Adrenal gland (tissue), 5 donors: ENCODE measurements around the gene CCKAR.

Experiments used
- POLR2A ChIP-seq, 2 donors: fragments of 450-650 bp; IDR thresholded peaks; one replicate each; pipeline ENCODE4 v1.6.1; 2017; ENCODE audit warnings: antibody characterized with exemption in 2 of 2, mild to moderate bottlenecking in 2 of 2, moderate library complexity in 1 of 2
- TF ChIP-seq, protein P1 (sequence below), 6 experiments: fragments of 450-650 bp in 4 of 6; fragments of 200-600 bp in 2 of 6; sonication (generic) in 1 of 6; IDR thresholded peaks; 1 replicate in 5 of 6; 2 replicates in 1 of 6; pipeline versions ENCODE4 v1.5.1 to v1.8.0; 2016 to 2021; ENCODE audit warnings: antibody characterized with exemption in 6 of 6, mild to moderate bottlenecking in 2 of 6, moderate library complexity in 1 of 6
- donor health status: DM: no; HTN: no; CAD: no.

DNA sequence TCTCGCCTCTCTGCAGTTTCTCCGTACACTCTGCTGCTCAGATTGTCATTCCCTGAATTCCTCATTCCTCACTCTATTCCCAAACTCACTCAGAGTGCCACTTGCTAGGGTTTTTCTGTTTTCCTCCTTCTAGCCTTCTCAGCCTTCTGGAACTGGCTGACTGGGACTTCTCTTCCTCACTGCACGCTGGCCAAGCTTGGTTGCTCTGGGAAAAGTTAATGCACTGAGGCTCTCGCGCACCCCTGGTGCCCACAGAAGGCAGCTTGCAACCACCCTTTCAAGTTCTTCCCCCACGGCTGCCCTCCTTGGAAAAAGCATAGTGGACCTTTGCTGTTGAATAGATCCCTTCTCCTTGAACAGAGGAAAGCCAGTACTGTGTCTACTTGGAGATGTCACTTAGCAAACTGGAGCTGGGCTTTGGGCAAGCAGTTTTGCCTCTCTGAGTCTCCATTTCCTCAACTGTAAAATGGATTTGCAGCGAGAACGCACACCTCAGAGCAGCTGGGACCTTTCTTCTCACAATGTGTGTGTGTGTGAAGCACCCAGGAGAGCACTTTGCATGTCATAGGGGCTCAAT lies 6.0 kb upstream of the CCKAR start:
- TF ChIP-seq, protein P1, sequence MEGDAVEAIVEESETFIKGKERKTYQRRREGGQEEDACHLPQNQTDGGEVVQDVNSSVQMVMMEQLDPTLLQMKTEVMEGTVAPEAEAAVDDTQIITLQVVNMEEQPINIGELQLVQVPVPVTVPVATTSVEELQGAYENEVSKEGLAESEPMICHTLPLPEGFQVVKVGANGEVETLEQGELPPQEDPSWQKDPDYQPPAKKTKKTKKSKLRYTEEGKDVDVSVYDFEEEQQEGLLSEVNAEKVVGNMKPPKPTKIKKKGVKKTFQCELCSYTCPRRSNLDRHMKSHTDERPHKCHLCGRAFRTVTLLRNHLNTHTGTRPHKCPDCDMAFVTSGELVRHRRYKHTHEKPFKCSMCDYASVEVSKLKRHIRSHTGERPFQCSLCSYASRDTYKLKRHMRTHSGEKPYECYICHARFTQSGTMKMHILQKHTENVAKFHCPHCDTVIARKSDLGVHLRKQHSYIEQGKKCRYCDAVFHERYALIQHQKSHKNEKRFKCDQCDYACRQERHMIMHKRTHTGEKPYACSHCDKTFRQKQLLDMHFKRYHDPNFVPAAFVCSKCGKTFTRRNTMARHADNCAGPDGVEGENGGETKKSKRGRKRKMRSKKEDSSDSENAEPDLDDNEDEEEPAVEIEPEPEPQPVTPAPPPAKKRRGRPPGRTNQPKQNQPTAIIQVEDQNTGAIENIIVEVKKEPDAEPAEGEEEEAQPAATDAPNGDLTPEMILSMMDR (IDR thresholded peaks at IDR 0.05), result no peak
- TF ChIP-seq POLR2A (IDR thresholded peaks at IDR 0.05), result no peak
